ENCODE results near the gene N4BP2L1.

The N4BP2L1 gene

DNA sequence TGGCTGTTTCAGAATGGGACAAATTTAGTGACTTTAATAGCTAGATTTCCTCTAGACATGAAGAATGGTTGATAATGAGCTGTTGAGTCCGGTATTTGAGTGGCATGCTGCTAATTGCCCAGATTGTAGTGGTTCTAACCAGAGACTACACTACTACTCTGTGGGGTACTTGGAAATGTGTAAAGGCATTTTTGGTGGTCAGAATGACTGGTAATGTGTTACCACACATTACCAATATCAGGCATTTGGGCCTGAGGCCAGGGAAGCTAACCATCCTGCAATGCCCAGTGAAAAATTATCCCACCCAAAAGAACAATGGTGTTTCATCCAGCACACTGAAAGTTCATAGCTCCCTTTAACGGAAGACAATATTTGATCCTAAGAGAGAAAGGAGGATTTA lies 17.5 kb upstream of the N4BP2L1 start:
- TF ChIP-seq SPI1 (IDR thresholded peaks at IDR 0.05; ENCODE audit: borderline replicate concordance, low read depth) (no peak), POLR2AphosphoS5 (IDR thresholded peaks at IDR 0.05; ENCODE audit: low read depth) (no peak), GABPA (IDR thresholded peaks at IDR 0.05; ENCODE audit: low read depth) (no peak)
- TF ChIP-seq, protein P1, sequence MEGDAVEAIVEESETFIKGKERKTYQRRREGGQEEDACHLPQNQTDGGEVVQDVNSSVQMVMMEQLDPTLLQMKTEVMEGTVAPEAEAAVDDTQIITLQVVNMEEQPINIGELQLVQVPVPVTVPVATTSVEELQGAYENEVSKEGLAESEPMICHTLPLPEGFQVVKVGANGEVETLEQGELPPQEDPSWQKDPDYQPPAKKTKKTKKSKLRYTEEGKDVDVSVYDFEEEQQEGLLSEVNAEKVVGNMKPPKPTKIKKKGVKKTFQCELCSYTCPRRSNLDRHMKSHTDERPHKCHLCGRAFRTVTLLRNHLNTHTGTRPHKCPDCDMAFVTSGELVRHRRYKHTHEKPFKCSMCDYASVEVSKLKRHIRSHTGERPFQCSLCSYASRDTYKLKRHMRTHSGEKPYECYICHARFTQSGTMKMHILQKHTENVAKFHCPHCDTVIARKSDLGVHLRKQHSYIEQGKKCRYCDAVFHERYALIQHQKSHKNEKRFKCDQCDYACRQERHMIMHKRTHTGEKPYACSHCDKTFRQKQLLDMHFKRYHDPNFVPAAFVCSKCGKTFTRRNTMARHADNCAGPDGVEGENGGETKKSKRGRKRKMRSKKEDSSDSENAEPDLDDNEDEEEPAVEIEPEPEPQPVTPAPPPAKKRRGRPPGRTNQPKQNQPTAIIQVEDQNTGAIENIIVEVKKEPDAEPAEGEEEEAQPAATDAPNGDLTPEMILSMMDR (IDR thresholded peaks at IDR 0.05; ENCODE audit: insufficient read depth, low read length): no peak
- TF ChIP-seq, protein P2, sequence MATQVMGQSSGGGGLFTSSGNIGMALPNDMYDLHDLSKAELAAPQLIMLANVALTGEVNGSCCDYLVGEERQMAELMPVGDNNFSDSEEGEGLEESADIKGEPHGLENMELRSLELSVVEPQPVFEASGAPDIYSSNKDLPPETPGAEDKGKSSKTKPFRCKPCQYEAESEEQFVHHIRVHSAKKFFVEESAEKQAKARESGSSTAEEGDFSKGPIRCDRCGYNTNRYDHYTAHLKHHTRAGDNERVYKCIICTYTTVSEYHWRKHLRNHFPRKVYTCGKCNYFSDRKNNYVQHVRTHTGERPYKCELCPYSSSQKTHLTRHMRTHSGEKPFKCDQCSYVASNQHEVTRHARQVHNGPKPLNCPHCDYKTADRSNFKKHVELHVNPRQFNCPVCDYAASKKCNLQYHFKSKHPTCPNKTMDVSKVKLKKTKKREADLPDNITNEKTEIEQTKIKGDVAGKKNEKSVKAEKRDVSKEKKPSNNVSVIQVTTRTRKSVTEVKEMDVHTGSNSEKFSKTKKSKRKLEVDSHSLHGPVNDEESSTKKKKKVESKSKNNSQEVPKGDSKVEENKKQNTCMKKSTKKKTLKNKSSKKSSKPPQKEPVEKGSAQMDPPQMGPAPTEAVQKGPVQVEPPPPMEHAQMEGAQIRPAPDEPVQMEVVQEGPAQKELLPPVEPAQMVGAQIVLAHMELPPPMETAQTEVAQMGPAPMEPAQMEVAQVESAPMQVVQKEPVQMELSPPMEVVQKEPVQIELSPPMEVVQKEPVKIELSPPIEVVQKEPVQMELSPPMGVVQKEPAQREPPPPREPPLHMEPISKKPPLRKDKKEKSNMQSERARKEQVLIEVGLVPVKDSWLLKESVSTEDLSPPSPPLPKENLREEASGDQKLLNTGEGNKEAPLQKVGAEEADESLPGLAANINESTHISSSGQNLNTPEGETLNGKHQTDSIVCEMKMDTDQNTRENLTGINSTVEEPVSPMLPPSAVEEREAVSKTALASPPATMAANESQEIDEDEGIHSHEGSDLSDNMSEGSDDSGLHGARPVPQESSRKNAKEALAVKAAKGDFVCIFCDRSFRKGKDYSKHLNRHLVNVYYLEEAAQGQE (IDR thresholded peaks at IDR 0.05; ENCODE audit: insufficient replicate concordance, low read depth): no peak
- no peak for DNase-seq (ENCODE audit: low read depth in 1 of 2, low spot score in 1 of 2)
- Histone ChIP-seq H3K4me3 (replicated peaks; ENCODE audit: insufficient read depth, low read length) (no peak overlapping the region), H3K27me3 (ENCODE audit: insufficient read depth, poor library complexity, severe bottlenecking) (no peaks in the 10 kb centered on the region), H3K27ac (replicated peaks) (no peak overlapping the region)

DNA sequence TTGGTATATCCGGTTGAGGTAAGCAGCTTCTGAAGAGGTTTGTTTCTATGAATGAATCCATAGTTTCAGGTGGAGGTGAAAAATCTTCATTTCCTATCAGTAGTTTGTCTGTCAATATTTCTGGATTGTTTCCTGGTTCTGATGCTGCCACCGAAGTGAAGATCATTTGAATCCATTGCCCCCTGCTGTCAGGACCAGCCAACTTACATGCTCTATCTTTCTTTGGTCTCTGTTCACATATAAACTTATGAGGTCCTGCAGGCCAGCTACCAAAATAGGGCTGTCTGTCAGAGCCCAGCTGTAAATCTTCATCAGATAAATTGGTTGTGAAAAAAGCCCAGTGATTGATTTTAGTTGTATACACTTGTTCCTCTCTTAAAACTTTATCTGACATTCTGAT lies 15.2 kb upstream of the N4BP2L1 start:
- Histone ChIP-seq H3K27ac (replicated peaks) (no peak overlapping the region), H3K27me3 (ENCODE audit: insufficient read depth, poor library complexity, severe bottlenecking) (no peaks in the 10 kb centered on the region), H3K4me3 (replicated peaks; ENCODE audit: insufficient read depth, low read length) (no peak overlapping the region)
- TF ChIP-seq SPI1 (IDR thresholded peaks at IDR 0.05; ENCODE audit: borderline replicate concordance, low read depth): no peak
- TF ChIP-seq, protein P1 (IDR thresholded peaks at IDR 0.05; ENCODE audit: insufficient read depth, low read length): peak; percentile 9
- peak in 1 of 2 experiments; percentile 60 for DNase-seq (ENCODE audit: low read depth in 1 of 2, low spot score in 1 of 2)

DNA sequence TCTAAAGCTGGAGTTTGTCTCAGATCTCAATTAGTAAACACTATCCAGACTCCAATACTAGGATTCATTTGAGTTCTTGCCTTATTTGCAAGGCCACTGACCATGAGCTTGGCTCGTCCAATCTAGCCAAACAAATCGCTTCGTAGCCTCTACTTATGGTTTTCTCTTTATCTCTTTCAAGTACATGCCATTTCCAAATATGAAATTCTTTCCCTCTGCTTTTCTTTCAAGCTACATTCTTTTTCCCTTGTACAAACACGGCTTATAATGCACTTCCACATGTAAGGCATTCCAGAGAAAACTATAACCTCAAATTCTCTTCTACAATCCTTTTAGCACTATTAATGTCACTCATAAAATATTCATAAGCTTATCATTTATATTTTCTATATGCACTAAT lies 10.9 kb upstream of the N4BP2L1 start:
- Histone ChIP-seq H3K4me3 (replicated peaks; ENCODE audit: insufficient read depth, low read length) (no peak overlapping the region), H3K27ac (replicated peaks) (no peak overlapping the region), H3K27me3 (ENCODE audit: insufficient read depth, poor library complexity, severe bottlenecking) (no peaks in the 10 kb centered on the region)
- no peak for DNase-seq (ENCODE audit: low read depth in 1 of 2, low spot score in 1 of 2)
- no peak for TF ChIP-seq GABPA (IDR thresholded peaks at IDR 0.05; ENCODE audit: low read depth)
- no peak for TF ChIP-seq SPI1 (IDR thresholded peaks at IDR 0.05; ENCODE audit: borderline replicate concordance, low read depth)
- TF ChIP-seq, protein P2 (IDR thresholded peaks at IDR 0.05; ENCODE audit: insufficient replicate concordance, low read depth): no peak
- TF ChIP-seq, protein P1 (IDR thresholded peaks at IDR 0.05; ENCODE audit: insufficient read depth, low read length): no peak
- no peak for TF ChIP-seq POLR2AphosphoS5 (IDR thresholded peaks at IDR 0.05; ENCODE audit: low read depth)

DNA sequence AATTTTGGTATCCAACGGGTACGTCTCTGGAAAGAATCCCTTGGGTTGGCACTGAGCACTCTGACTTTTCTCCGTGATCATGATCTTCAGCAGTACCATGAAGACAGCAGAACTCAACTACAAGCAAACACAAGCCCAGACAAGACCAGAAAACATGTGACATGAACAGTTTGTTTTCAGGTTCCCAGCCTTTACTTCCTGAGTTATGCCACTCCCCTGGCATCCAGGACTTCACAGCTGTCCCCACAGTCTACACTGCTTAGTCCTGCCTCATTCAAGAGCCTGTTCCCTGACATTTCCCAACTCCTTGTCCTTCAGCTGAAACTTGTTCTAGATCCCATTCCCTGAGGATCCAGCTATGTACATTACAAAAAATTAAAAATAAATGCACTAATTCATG lies 4.9 kb upstream of the N4BP2L1 start:
- DNase-seq (ENCODE audit: low read depth in 1 of 2, low spot score in 1 of 2): no peak
- no peak for TF ChIP-seq GABPA (IDR thresholded peaks at IDR 0.05; ENCODE audit: low read depth)
- TF ChIP-seq POLR2AphosphoS5 (IDR thresholded peaks at IDR 0.05; ENCODE audit: low read depth): no peak
- TF ChIP-seq, protein P1 (IDR thresholded peaks at IDR 0.05; ENCODE audit: insufficient read depth, low read length): no peak
- TF ChIP-seq SPI1 (IDR thresholded peaks at IDR 0.05; ENCODE audit: borderline replicate concordance, low read depth): no peak
- TF ChIP-seq, protein P2 (IDR thresholded peaks at IDR 0.05; ENCODE audit: insufficient replicate concordance, low read depth): no peak
- H3K4me3 ChIP-seq (replicated peaks; ENCODE audit: insufficient read depth, low read length): no peak overlapping the region

More for the DNA sequence above, 4.9 kb upstream of the N4BP2L1 start:
- Histone ChIP-seq H3K27ac (replicated peaks) (no peak overlapping the region), H3K27me3 (ENCODE audit: insufficient read depth, poor library complexity, severe bottlenecking) (no peaks in the 10 kb centered on the region)

All from HL-60 (cell line).